Tibial artery (tissue), 4 donors: ENCODE data around the gene TRAF5.

Source experiments
- DNase-seq, 2 donors: peaks; one replicate each; pipeline ENCODE4 v3.0.0-alpha.2; 2019
- H3K27ac ChIP-seq, 2 donors: fragments of 200-600 bp; sonication (generic) in 1 of 2; 1 replicate in 1 of 2; 2 replicates in 1 of 2; pipeline ENCODE4 v1.5.1; 2018 to 2019; ENCODE audit warnings: mild to moderate bottlenecking in 1 of 2
- H3K27me3 ChIP-seq, 2 donors: fragments of 200-600 bp; sonication (generic) in 1 of 2; one replicate each; pipeline versions ENCODE4 v1.5.1 to v1.6.0; 2016 to 2019
- H3K36me3 ChIP-seq, 3 donors: fragments of 200-600 bp; sonication (generic) in 2 of 3; one replicate each; pipeline ENCODE4 v1.5.1; 2016 to 2019; ENCODE audit warnings: mild to moderate bottlenecking in 2 of 3
- H3K4me1 ChIP-seq, 4 donors: fragments of 200-600 bp; sonication (generic) in 2 of 4; 1 replicate in 3 of 4; 2 replicates in 1 of 4; pipeline ENCODE4 v1.5.1; 2016 to 2019
- H3K4me3 ChIP-seq, 2 donors: fragments of 200-600 bp; sonication (generic) in 1 of 2; 1 replicate in 1 of 2; 2 replicates in 1 of 2; pipeline ENCODE4 v1.5.1; 2018 to 2019; ENCODE audit warnings: mild to moderate bottlenecking in 2 of 2
- H3K9me3 ChIP-seq, 3 donors: fragments of 200-600 bp; sonication (generic) in 1 of 3; one replicate each; pipeline ENCODE4 v1.5.1; 2016 to 2019
- CTCF ChIP-seq, 2 experiments: fragments of 200-600 bp in 1 of 2; fragments of 450-650 bp in 1 of 2; IDR thresholded peaks; one replicate each; pipeline ENCODE4 v1.5.1; 2017 to 2019; ENCODE audit warnings: antibody characterized with exemption in 2 of 2, mild to moderate bottlenecking in 1 of 2, moderate library complexity in 1 of 2
- intact Hi-C: fragments of 100-400 bp; cut with DNase I; formaldehyde crosslinking; loops from one replicate; pipeline ENCODE4 v1.15.0; 2023; ENCODE audit warnings: low total_unique reads

Gene TRAF5

GRCh38 chr1:211337430-211338223 lies 11.0 kb downstream of the TRAF5 start:
- H3K4me3 ChIP-seq, result no peak overlapping the region
- no peak overlapping the region for H3K27ac ChIP-seq
- no peak for DNase-seq
- no peaks in the 10 kb centered on the region for H3K27me3 ChIP-seq
- no peak for TF ChIP-seq CTCF (IDR thresholded peaks at IDR 0.05)
- H3K4me1 ChIP-seq, result peaks cover 0 to 67% (median 27%) of the 10 kb centered on the region in 4 donors
- no peaks in the 10 kb centered on the region for H3K36me3 ChIP-seq
- H3K9me3 ChIP-seq, result no peaks in the 10 kb centered on the region
- intact Hi-C loops, result no loop called here

GRCh38 chr1:211338224-211338620 lies 11.6 kb downstream of the TRAF5 start:
- no peak for TF ChIP-seq CTCF (IDR thresholded peaks at IDR 0.05)
- H3K27me3 ChIP-seq, result no peaks in the 10 kb centered on the region
- no peak overlapping the region for H3K27ac ChIP-seq
- intact Hi-C loops, result no loop called here
- H3K36me3 ChIP-seq, result no peaks in the 10 kb centered on the region
- peaks cover 0 to 63% (median 26%) of the 10 kb centered on the region in 4 donors for H3K4me1 ChIP-seq
- H3K4me3 ChIP-seq, result no peak overlapping the region
- H3K9me3 ChIP-seq, result no peaks in the 10 kb centered on the region
- no peak for DNase-seq

GRCh38 chr1:211339631-211340041 lies 13.0 kb downstream of the TRAF5 start:
- intact Hi-C loops, result no loop called here
- no peak for DNase-seq
- Histone ChIP-seq H3K27me3 (no peaks in the 10 kb centered on the region), H3K9me3 (no peaks in the 10 kb centered on the region), H3K4me3 (no peak overlapping the region), H3K27ac (no peak overlapping the region), H3K36me3 (no peaks in the 10 kb centered on the region), H3K4me1 (peaks cover 0 to 67% (median 29%) of the 10 kb centered on the region in 4 donors)
- TF ChIP-seq CTCF (IDR thresholded peaks at IDR 0.05), result no peak

GRCh38 chr1:211340622-211341507 lies 14.2 kb downstream of the TRAF5 start:
- no peak overlapping the region for H3K4me3 ChIP-seq
- TF ChIP-seq CTCF (IDR thresholded peaks at IDR 0.05), result no peak
- no peak overlapping the region for H3K27ac ChIP-seq
- H3K9me3 ChIP-seq, result no peaks in the 10 kb centered on the region
- H3K27me3 ChIP-seq, result no peaks in the 10 kb centered on the region
- DNase-seq, result no peak
- intact Hi-C loops, result no loop called here
- H3K4me1 ChIP-seq, result peaks cover 0 to 56% (median 21%) of the 10 kb centered on the region in 4 donors
- H3K36me3 ChIP-seq, result no peaks in the 10 kb centered on the region

- no peak for DNase-seq
- H3K4me1 ChIP-seq, result peaks cover 0 to 55% (median 15%) of the 10 kb centered on the region in 4 donors
Observed at GRCh38 chr1:211341999-211342398, 15.4 kb downstream of the TRAF5 start.

More at GRCh38 chr1:211341999-211342398, 15.4 kb downstream of the TRAF5 start:
- Histone ChIP-seq H3K27ac (no peak overlapping the region), H3K36me3 (no peaks in the 10 kb centered on the region), H3K4me3 (no peak overlapping the region), H3K9me3 (no peaks in the 10 kb centered on the region), H3K27me3 (no peaks in the 10 kb centered on the region)
- intact Hi-C loops, result no loop called here
- TF ChIP-seq CTCF (IDR thresholded peaks at IDR 0.05), result no peak
